PC-9 (cell line): ENCODE data around the gene ZCCHC10. TPM values are rescaled to one million over a fixed set of nuclear protein-coding genes. Genes with fewer than 3 reads are reported as not detected.

Experiments
- BruUV-seq: library from RNA; stranded (reverse); fragments of 400-500 nt; replicated peaks from 2 replicates; lab custom pipeline; 2021; lab: Mats Ljungman, UMichigan
- CTCF ChIA-PET: fragments of 300-600 bp; sonication (Branson Sonifier 250); formaldehyde crosslinking; loops from one replicate; lab custom pipeline; 2022; ENCODE audit warnings: antibody characterized with exemption; lab: Charles Lee
- POLR2A ChIA-PET: fragments of 300-600 bp; sonication (Branson Sonifier 250); formaldehyde crosslinking; loops from one replicate; lab custom pipeline; 2022; ENCODE audit warnings: antibody characterized with exemption; ENCODE audit not compliant: unreplicated experiment; lab: Charles Lee
- DNase-seq, 2 experiments: peaks; one replicate each; pipeline versions ENCODE4 v3.0.0 to v3.0.0-alpha.2; 2015 to 2022; ENCODE audit warnings: mixed read lengths in 1 of 2
- H2AFZ ChIP-seq: fragments of 200-600 bp; sonication (generic); 2 replicates; pipeline ENCODE4 v1.8.1; 2017; ENCODE audit warnings: antibody characterized with exemption
- H3F3A ChIP-seq: fragments of 200-600 bp; sonication (generic); 2 replicates; pipeline ENCODE4 v1.8.1; 2017; ENCODE audit warnings: antibody characterized with exemption, mild to moderate bottlenecking, low read depth; ENCODE audit not compliant: insufficient read depth
- H3K27ac ChIP-seq: fragments of 200-600 bp; sonication (generic); 2 replicates; pipeline ENCODE4 v1.6.1; 2016; ENCODE audit warnings: mixed run types
- H3K27me3 ChIP-seq: fragments of 200-600 bp; sonication (generic); 2 replicates; pipeline ENCODE4 v1.6.1; 2016; ENCODE audit warnings: low read depth, mixed run types; ENCODE audit not compliant: insufficient read depth
- H3K36me3 ChIP-seq: fragments of 200-600 bp; sonication (generic); 2 replicates; pipeline ENCODE4 v1.6.1; 2016; ENCODE audit warnings: low read depth, mixed run types
- H3K4me1 ChIP-seq: fragments of 200-600 bp; sonication (generic); replicated peaks from 2 replicates; pipeline ENCODE4 v1.6.1; 2016; ENCODE audit warnings: mixed run types; ENCODE audit not compliant: insufficient read depth
- H3K4me2 ChIP-seq: fragments of 200-600 bp; sonication (generic); 2 replicates; pipeline ENCODE4 v1.6.1; 2017; ENCODE audit warnings: mixed run types
- H3K4me3 ChIP-seq: fragments of 200-600 bp; sonication (generic); 2 replicates; pipeline ENCODE4 v1.6.1; 2016; ENCODE audit warnings: mixed run types
- H3K79me2 ChIP-seq: fragments of 200-600 bp; sonication (generic); 2 replicates; pipeline ENCODE4 v1.6.1; 2017; ENCODE audit warnings: low read depth, mixed run types
- H3K9me2 ChIP-seq: fragments of 200-600 bp; sonication (generic); 2 replicates; pipeline ENCODE4 v1.8.1; 2017; ENCODE audit warnings: mild to moderate bottlenecking; ENCODE audit not compliant: insufficient read depth
- H3K9me3 ChIP-seq: fragments of 200-600 bp; sonication (generic); 2 replicates; pipeline ENCODE4 v1.8.1; 2016; ENCODE audit warnings: low read depth; ENCODE audit not compliant: insufficient read depth
- H4K20me1 ChIP-seq: fragments of 200-600 bp; sonication (generic); 2 replicates; pipeline ENCODE4 v1.8.1; 2017; ENCODE audit not compliant: insufficient read depth
- CTCF ChIP-seq: fragments of 200-600 bp; sonication (generic); conservative IDR thresholded peaks from 2 replicates; pipeline ENCODE4 v1.6.1; 2017; ENCODE audit warnings: mixed run types, antibody characterized with exemption, mild to moderate bottlenecking, moderate library complexity
- EZH2 ChIP-seq: fragments of 200-600 bp; sonication (generic); IDR thresholded peaks from 2 replicates; pipeline ENCODE4 v1.8.0; 2017; ENCODE audit warnings: antibody characterized with exemption, low read depth
- intact Hi-C: fragments of 100-400 bp; cut with micrococcal nuclease; formaldehyde crosslinking; loops from one replicate; pipeline ENCODE4 v1.10.0; 2022; ENCODE audit not compliant: unreplicated experiment
- total RNA-seq: library from RNA; stranded (reverse); gene quantifications from 2 replicates; pipeline ENCODE4 v1.2.3, GENCODE V29; 2021

ZCCHC10 gene
- total RNA-seq, 1 experiment from 2014 or later = 14.9 TPM

- no TSS peak for BruUV-seq
- H3K27ac ChIP-seq = no peak overlapping the region
- ChIA-PET POLR2A (no interaction called here), CTCF (no interaction called here)
- no peak for DNase-seq
- no peaks in the 10 kb centered on the region for H3K4me1 ChIP-seq
- H3K4me2 ChIP-seq = no peak overlapping the region
- no peaks in the 10 kb centered on the region for H3K27me3 ChIP-seq
- intact Hi-C loops = no loop called here
- no peaks in the 10 kb centered on the region for H3K79me2 ChIP-seq
- no peak overlapping the region for H3K4me3 ChIP-seq
- no peaks in the 10 kb centered on the region for H3K36me3 ChIP-seq
- H3K9me2 ChIP-seq = no peaks in the 10 kb centered on the region
- no peak overlapping the region for H2AFZ ChIP-seq
- no peaks in the 10 kb centered on the region for H4K20me1 ChIP-seq
- no peaks in the 10 kb centered on the region for H3F3A ChIP-seq
- no peaks in the 10 kb centered on the region for H3K9me3 ChIP-seq
- no peak for TF ChIP-seq CTCF
- TF ChIP-seq EZH2 = no peak
These were observed 27.1 kb downstream of the ZCCHC10 start for GRCh38 chr5:132999246-132999645.

- no peaks in the 10 kb centered on the region for H4K20me1 ChIP-seq
- no peaks in the 10 kb centered on the region for H3K9me3 ChIP-seq
- ChIA-PET CTCF (no interaction called here), POLR2A (no interaction called here)
- intact Hi-C loops = no loop called here
- no peaks in the 10 kb centered on the region for H3K9me2 ChIP-seq
- no peaks in the 10 kb centered on the region for H3K4me1 ChIP-seq
- TF ChIP-seq EZH2 (no peak), CTCF (no peak)
- no peaks in the 10 kb centered on the region for H3K27me3 ChIP-seq
- no peaks in the 10 kb centered on the region for H3K79me2 ChIP-seq
- H3K36me3 ChIP-seq = no peaks in the 10 kb centered on the region
- no peak overlapping the region for H3K27ac ChIP-seq
- no peak overlapping the region for H3K4me3 ChIP-seq
- H3F3A ChIP-seq = no peaks in the 10 kb centered on the region
- DNase-seq = no peak
- BruUV-seq = no TSS peak
- no peak overlapping the region for H2AFZ ChIP-seq
- H3K4me2 ChIP-seq = no peak overlapping the region
These were observed 27.8 kb downstream of the ZCCHC10 start for GRCh38 chr5:132998556-132998955.

GRCh38 chr5:132996307-132996706 is 30.0 kb downstream of the ZCCHC10 start:
- Histone ChIP-seq H2AFZ (no peak overlapping the region), H3K9me2 (no peaks in the 10 kb centered on the region), H3K79me2 (no peaks in the 10 kb centered on the region), H3K36me3 (no peaks in the 10 kb centered on the region), H3K9me3 (no peaks in the 10 kb centered on the region), H4K20me1 (no peaks in the 10 kb centered on the region), H3F3A (no peaks in the 10 kb centered on the region), H3K27ac (no peak overlapping the region), H3K27me3 (no peaks in the 10 kb centered on the region), H3K4me1 (no peaks in the 10 kb centered on the region), H3K4me2 (no peak overlapping the region), H3K4me3 (no peak overlapping the region)
- ChIA-PET CTCF (no interaction called here), POLR2A (no interaction called here)
- no peak for DNase-seq
- intact Hi-C loops = no loop called here
- TF ChIP-seq CTCF (no peak), EZH2 (no peak)
- no TSS peak for BruUV-seq
